ENCODE results near the gene CRYBG3. TPM values are rescaled to one million over a fixed set of nuclear protein-coding genes. Genes with fewer than 3 reads are reported as not detected.

CRYBG3 gene
- total and polyA plus RNA-seq, 2 donors (not counting 1 experiment from before 2014, with no cell fraction given), result 8.7 to 29.9 TPM

DNA sequence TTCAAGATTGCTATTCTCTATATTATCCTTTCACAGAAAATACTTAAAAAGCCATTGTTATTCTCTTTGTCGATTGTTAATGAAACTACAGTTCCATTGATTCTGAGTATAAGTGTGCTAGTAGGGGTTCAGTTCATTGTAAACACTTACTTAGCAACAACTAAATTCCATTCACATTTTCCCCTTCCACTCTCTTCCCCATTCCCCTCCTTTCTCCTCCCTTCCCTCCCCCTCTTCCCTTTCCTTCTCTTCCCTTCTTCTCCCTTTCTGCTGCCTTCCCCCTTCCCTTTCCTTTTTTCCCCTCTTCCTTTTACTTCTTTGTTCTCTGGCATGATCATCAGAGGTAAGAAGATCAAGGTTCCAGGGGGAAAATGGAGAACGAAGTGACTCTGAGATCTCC lies 171.7 kb downstream of the CRYBG3 start:
- no peak overlapping the region for H3K4me3 ChIP-seq (replicated peaks in 1 of 4; ENCODE audit: control extremely low read depth in 1 of 4, insufficient read depth in 1 of 4, low read depth in 3 of 4, low read length in 4 of 4)
- H3K4me1 ChIP-seq (ENCODE audit: control insufficient read depth, extremely low read depth, insufficient read depth, low read length), result no peaks in the 10 kb centered on the region
- no peak overlapping the region for H3K4me2 ChIP-seq (ENCODE audit: extremely low read depth, insufficient read depth, low read length)
- no peak overlapping the region for H2AFZ ChIP-seq (ENCODE audit: low read length)
- peaks cover 3% of the 10 kb centered on the region for H3K27me3 ChIP-seq (ENCODE audit: control insufficient read depth, insufficient read depth, low read length)
- H3K9me3 ChIP-seq (ENCODE audit: control insufficient read depth, insufficient read depth, low read depth, low read length), result no peaks in the 10 kb centered on the region
- no peaks in the 10 kb centered on the region for H4K20me1 ChIP-seq (ENCODE audit: control insufficient read depth, extremely low read depth, insufficient read depth, low read length)
- H3K27ac ChIP-seq (ENCODE audit: insufficient read depth, low read length), result no peak overlapping the region
- no peak overlapping the region for H3K9ac ChIP-seq (ENCODE audit: insufficient read depth, low read length)
- H3K79me2 ChIP-seq (ENCODE audit: control insufficient read depth, insufficient read depth, low read length), result no peaks in the 10 kb centered on the region
- H3K36me3 ChIP-seq (ENCODE audit: control insufficient read depth, insufficient read depth, low read length), result no peaks in the 10 kb centered on the region
- TF ChIP-seq CTCF (conservative IDR thresholded peaks at IDR 0.05 in 1 of 2, IDR thresholded peaks at IDR 0.05 in 1 of 2; ENCODE audit: low read depth in 1 of 2, low read length in 2 of 2) (no peak), EZH2 (IDR thresholded peaks at IDR 0.05; ENCODE audit: low read length, missing control alignments) (no peak)
- no peak for DNase-seq (ENCODE audit: low read depth in 2 of 2)

DNA sequence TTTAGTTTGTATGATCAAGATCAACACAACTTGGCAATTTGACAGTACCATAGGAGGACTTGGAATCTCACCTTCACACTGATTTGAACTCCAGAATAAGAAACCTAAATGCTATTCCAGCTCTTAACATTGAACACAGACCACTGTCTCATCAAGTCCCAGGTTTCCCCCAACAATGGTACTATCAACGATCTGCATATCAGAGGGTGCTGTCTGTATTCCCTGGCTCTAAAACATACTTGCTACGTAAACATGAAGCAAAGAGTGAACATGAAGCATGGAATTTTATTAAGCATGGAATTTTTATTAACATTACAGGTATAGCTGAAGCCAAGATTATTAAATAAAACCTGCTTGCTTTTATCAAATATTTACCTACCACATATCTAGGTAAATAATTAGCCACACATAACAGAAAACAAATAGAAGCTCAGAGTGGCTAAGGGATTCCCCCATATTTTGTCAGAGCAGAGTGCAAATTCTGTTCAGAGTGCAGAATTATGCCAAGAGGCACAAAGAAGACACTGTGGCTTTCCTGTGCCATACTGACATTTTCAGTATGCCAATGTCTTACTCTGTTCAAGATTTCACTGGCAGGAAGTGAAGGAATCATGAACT lies 172.6 kb downstream of the CRYBG3 start:
- Histone ChIP-seq H3K4me3 (replicated peaks in 1 of 4; ENCODE audit: control extremely low read depth in 1 of 4, insufficient read depth in 1 of 4, low read depth in 3 of 4, low read length in 4 of 4) (no peak overlapping the region), H3K4me1 (ENCODE audit: control insufficient read depth, extremely low read depth, insufficient read depth, low read length) (no peaks in the 10 kb centered on the region), H3K9ac (ENCODE audit: insufficient read depth, low read length) (no peak overlapping the region), H3K27ac (ENCODE audit: insufficient read depth, low read length) (no peak overlapping the region), H3K9me3 (ENCODE audit: control insufficient read depth, insufficient read depth, low read depth, low read length) (no peaks in the 10 kb centered on the region), H4K20me1 (ENCODE audit: control insufficient read depth, extremely low read depth, insufficient read depth, low read length) (no peaks in the 10 kb centered on the region), H3K79me2 (ENCODE audit: control insufficient read depth, insufficient read depth, low read length) (no peaks in the 10 kb centered on the region), H3K27me3 (ENCODE audit: control insufficient read depth, insufficient read depth, low read length) (peaks cover 3% of the 10 kb centered on the region), H2AFZ (ENCODE audit: low read length) (no peak overlapping the region), H3K4me2 (ENCODE audit: extremely low read depth, insufficient read depth, low read length) (no peak overlapping the region), H3K36me3 (ENCODE audit: control insufficient read depth, insufficient read depth, low read length) (no peaks in the 10 kb centered on the region)
- no peak for TF ChIP-seq CTCF (conservative IDR thresholded peaks at IDR 0.05 in 1 of 2, IDR thresholded peaks at IDR 0.05 in 1 of 2; ENCODE audit: low read depth in 1 of 2, low read length in 2 of 2)
- no peak for TF ChIP-seq EZH2 (IDR thresholded peaks at IDR 0.05; ENCODE audit: low read length, missing control alignments)
- DNase-seq (ENCODE audit: low read depth in 2 of 2), result no peak

Other genes starting within 250 kb of the CRYBG3 start
- 6.1 and 10.0 TPM in 2 replicates for gene ARL6, start 57.3 kb upstream of the CRYBG3 start, total RNA-seq
- 4.3 and 5.2 TPM in 2 replicates for gene ARL6, start 57.3 kb upstream of the CRYBG3 start, polyA plus RNA-seq
- 36.7 and 46.1 TPM in 2 replicates for gene RIOX2, start 150.4 kb downstream of the CRYBG3 start, total RNA-seq
- 23.1 and 23.7 TPM in 2 replicates for gene RIOX2, start 150.4 kb downstream of the CRYBG3 start, polyA plus RNA-seq
- not detected in 2 replicates for gene GABRR3, start 213.3 kb downstream of the CRYBG3 start, total RNA-seq
- not detected in 2 replicates for gene GABRR3, start 213.3 kb downstream of the CRYBG3 start, polyA plus RNA-seq

Measured in fibroblast of lung (primary cell).